ENCODE measurements around the gene CLCNKA.
"Not testable (repeated sequence)": the region's sequence is repeated elsewhere in the genome, so short reads cannot be mapped to it uniquely, and the experiment has no call there.

The CLCNKA gene

DNA sequence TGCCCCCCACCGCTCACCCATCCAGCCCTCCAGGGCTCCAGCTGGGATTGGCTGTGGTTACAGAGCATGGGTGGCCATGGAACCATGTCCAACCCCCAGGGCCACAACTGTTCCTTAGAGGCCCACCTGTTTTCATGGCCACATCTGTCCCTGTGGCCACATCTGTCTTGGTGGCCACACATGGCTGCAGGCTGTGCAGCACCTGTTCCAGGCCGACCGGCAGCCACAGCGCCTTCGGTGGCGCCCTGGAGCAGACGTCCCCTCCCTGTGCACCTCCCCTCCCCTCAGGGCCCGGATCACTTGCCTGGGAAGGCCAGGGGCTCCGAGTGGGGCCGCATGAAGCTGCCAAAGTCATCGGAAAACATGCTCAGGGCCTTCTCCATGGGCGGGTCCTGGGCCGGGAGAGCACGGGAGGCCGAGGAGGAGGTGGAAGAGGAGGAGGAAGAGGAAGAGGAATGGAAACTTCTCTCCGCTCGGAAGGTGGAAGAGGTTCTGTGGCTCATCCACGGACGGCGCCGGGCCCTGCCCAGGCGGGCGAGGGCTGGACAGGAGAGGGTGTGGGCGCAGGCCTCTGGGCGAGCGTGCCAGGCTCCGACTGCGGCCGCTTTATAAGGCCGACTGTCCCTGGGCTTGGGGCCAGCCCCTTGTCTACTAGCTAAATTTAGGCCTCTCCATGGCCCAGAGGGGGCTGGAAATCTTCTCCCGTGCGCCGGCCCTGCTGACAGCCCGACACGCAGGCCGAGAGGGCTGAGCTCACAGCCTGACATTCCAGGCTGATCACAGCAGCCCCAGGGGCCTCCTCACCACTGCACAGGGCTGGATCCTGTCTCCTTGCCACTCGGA lies 4.2 kb upstream of the CLCNKA start, which contains the start of gene HSPB7:
TSS of gene HSPB7 (minus strand) at position 583 of the 843 bp plus-strand sequence. CDS start at position 503, 80 bp downstream.
- DNase-seq (ENCODE audit: low spot score): no peak

DNA sequence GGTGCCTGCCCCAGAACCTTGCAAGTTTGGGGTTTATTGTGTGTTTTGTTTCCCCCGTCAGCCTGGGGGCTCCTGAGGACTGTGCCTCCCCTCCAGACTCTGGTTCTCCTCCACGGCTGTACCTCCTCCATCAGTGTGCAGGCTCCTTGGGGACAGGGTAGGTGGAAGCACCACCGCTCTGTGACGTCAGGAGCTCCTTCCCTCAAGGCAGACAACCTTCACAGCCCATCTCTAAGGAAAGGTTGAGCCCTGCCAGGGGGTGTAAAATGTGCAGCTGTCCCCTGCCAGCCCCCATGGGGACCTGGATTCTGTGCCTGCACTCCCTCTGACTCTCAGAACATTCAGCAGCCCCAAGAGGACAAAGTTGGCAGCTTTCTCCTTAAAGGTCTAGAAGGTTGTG lies 3.5 kb upstream of the CLCNKA start:
- no peak for DNase-seq (ENCODE audit: low spot score)

DNA sequence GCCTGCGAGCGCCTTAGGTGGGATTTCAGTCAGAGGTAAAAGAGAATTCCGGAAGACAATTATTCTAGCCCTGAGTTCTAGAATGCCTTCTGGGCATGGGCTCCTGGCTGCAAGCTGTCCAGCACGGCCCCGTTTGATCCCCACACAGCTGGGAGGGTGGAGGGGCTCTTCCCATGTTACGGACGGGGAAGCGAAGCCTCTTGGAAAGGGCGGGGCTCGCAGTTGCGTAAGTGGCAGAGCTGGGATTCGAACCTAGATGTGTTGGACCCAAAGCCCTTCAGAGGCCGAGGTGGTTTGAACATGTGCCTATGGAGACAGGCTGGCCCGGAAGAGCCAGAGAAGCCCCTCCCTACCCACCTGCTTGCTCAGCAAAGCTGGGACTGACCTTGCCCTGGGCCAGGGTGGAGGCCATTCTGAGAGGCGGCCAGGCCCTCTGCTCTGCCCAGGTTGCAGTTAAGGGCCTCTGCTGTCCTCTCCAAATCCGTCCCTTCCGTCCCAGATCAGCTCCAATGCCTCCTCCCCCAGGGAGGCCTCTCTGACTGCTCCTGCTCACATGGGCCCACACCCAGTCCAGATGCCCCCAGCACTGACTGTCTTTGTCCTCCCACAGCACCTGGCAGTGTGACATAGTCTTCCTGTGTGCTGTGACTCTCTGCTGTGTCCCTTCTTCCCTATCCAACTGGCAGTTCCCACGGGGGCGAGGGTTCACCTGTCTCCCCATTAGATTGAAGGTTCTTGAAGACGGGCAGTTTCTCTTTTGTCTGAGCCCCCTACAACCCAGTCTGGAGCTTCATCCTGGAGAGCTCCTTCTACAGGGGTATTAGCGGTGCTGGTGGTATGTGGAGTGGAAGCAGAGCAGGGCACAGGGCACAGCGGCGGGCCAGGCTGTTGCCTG lies 2.8 kb upstream of the CLCNKA start:
- DNase-seq (ENCODE audit: low spot score): no peak

DNA sequence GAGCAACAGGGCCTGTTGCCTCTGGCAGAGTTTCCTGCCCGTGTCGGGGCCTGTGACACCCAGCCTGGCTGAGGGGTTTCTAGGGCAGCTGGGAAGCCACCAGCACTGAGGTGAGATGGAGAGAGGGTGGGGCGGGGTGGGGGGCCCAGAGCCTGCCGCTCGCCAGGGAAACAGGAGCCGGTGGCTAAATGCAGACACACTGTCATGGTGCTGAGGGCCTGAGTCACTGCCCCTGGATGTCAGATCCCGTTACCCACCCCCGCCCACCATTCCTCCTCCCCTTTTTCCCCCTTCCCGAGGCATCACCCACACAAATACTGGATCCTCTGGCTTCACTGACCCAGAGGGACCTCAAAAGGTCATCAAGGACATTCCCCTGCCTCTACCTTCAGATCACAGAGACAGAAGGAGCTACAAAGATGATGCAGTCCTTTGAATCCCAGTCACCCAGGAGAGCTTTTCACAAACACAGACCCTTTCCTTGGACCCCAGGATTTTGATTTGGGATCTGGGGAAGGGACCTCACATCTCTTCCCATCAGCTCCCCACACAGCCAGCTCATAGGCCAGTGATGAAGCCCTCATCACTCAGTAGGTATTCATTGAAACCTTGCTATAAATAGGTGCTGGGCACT lies 2.1 kb upstream of the CLCNKA start:
- no peak for DNase-seq (ENCODE audit: low spot score)

DNA sequence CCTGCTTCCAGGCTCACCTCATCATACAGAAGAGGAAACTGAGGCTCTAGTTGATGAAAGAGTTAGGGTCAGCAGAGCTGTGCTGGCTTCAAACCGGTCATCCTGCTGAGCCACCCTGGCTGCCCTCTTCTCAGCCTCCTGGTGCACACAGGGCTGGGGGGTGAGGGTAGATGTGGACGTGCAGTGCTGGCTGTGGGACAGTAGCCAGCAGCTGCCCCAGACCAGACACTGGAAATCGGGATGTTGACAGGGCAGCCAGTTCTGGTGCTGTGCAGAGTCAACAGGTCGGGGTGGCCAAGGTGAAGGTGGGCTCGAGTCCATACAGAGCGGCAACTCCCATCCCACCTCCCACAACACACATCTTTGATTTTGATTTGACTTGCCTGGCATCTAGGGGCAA lies 1.5 kb upstream of the CLCNKA start:
- no peak for DNase-seq (ENCODE audit: low spot score)

DNA sequence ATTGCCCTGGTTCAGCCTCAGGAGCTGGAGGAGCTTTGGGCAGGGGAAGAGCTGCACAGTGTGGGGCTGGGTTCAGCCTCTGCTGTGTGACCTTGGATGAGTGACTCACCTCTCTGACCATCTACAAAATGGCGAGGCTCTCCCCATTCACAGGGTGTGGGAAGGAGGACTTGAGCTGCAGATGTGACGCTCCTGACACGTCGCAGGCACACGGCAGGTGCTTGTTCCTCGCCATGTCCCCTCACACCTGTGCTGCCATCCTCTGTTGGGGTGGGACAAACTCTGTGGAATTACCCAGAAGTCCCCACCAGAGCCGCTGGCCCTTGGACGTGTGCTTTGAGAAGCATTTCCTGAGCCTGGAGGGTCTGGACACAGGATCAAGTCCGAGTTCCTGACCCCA lies 958 bp upstream of the CLCNKA start:
- DNase-seq (ENCODE audit: low spot score): not testable (repeated sequence)

DNA sequence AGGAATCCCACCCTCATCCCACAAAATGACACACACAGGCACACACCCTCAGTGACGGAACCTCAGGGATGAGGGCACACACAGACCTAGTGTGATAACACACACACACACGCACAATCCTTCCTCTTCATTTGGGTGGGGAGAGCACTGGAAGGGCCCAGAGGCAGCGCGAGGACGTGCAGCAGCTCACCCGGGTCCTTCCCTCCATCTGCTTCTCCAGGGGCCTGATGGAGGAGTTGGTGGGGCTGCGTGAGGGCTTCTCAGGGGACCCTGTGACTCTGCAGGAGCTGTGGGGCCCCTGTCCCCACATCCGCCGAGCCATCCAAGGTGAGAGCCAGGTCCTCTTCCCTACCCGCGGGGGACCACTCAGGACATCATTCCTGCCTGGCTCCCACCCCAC lies 557 bp downstream of the CLCNKA start:
- no peak for DNase-seq (ENCODE audit: low spot score)

DNA sequence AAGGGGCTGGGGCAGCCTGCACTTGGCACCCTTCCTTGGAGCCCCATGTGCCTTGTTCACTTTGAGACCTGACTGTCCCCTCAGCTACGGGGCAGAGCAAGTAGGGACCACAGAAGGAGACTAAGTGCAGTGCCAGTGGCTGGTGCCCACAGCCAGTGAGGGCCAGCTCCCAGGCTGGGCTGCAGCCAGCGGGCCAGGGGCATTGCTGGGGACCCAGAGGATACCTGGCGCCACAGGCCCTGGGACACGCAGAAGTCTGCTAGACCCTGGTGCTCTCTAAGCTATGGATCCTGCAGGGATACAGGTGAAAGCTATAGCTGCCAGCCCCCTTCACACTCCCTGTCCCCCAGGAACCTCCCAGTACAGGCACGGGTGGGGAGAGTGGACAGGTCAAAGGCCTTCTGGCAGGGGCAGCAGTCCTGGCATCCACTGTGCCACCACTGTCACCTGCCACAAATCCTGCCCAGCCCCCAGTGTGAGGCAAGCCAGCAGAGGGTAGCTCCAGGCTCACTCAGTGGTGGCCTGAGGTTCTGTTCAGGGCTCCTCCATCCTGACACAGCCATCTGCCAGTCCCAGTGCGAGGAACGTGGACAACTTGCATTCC lies 1.3 kb downstream of the CLCNKA start:
- DNase-seq (ENCODE audit: low spot score): no peak

DNA sequence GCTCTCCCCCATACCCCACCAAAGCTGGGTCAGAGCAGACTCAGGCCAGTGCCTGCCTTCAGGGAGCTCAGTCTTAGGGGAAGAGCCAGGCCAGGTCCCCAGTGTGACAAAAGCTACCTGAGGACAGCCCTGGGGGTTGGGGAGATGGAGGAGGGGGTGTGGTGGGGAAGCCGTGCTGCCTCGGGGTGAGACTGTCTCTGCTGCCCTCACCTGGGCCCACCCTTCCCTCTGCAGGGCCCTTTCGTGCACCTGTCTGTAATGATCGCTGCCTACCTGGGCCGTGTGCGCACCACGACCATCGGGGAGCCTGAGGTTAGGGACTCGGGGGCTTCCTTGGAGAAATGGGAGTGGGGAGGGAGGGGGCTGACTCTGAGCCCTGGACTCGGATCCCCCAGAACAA lies 4.5 kb downstream of the CLCNKA start:
- DNase-seq (ENCODE audit: low spot score): not testable (repeated sequence)

DNA sequence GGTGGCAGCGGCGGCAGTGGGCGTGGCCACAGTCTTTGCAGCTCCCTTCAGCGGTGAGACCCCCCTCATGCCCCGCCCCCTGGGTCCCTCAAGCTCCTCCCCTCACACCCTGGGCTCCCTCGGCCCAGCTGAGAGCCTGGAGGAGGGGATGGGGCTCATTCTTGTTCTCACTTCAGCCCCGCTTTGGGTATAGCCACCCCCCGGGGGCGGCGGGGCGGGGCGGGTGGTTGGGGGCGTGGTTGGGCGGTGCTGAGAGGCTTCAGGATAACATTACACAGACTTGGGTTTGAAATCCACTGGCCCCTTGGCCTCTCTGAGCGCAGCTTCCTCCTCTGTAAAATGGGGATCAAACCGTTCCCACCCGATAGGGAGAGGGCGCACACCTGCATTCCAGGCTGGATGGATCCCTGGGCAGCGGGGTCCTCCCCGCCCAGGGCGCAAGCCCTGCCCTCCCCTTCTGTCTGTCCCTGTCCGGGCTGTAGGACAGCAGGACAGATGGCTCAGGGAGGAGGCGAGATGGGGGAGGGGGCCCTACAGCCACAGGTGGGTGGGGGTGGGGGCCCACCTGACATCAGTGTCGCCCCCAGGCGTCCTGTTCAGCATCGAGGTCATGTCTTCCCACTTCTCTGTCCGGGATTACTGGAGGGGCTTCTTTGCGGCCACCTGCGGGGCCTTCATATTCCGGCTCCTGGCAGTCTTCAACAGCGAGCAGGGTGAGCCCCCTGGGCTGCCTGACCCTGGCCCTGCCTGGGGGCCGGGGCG lies 5.1 kb downstream of the CLCNKA start:
- no peak for DNase-seq (ENCODE audit: low spot score)

DNA sequence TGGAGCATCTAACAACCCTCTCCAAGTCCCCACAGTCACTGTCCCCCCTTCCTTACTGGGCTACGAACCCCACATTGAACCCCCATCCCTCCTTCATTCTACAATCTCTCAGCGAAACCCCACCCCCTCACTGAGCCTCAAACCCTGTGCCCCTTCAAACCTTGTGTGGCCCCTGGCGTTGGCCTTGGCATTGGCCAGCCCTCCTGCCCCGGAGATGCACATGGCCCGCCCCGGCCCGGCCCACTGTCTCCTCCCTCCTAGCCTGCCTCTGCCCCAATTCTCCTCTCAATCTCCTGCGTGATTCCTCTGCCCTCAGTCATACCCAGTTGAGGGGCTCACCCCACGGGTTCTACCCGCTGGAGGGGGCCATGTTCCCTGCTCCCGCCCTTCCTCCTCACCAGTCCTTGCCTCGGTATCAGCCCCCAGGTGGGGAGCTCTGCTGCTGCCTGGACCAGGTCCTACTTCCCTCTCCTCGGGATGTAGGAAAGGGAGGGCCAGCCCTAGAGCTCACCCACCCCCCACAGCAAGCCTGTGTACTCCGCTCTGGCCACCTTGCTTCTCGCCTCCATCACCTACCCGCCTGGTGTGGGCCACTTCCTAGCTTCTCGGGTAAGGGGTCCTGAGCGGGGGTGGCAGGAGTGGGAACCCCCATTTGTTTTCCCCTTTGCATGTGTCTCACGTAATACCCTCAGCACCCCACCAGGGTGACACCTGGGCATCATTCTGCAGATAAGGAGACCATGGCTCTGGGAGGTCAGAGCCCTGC lies 6.6 kb downstream of the CLCNKA start:
- no peak for DNase-seq (ENCODE audit: low spot score)

DNA sequence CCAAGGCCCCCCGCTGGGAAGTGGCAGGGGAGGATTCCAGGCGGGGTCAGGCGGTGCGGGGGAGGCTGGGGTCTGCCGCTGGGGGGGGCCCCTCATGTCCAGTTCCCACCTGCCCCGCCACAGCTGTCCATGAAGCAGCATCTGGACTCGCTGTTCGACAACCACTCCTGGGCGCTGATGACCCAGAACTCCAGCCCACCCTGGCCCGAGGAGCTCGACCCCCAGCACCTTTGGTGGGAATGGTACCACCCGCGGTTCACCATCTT lies 7.1 kb downstream of the CLCNKA start:
- DNase-seq (ENCODE audit: low spot score): not testable (repeated sequence)

DNA sequence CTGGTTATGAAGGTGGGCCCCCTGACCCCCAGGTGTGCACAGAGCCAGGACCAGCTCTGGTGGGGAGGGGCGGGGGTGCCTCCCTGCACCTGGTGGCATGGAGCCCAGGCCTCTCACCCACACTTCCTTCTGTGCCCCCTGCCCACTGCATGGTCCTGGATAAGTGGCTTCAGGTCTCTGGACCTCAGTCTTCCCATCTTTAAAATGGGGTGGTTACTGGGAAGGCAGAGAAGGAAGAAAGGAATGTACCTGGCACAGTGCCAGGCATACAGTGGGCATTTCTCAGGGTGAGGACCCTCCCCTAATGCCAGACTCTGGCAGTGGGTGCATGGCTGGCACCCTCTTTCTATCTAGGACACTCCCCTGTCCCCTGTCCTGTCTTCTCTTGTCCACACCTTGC lies 7.5 kb downstream of the CLCNKA start:
- DNase-seq (ENCODE audit: low spot score): no peak

DNA sequence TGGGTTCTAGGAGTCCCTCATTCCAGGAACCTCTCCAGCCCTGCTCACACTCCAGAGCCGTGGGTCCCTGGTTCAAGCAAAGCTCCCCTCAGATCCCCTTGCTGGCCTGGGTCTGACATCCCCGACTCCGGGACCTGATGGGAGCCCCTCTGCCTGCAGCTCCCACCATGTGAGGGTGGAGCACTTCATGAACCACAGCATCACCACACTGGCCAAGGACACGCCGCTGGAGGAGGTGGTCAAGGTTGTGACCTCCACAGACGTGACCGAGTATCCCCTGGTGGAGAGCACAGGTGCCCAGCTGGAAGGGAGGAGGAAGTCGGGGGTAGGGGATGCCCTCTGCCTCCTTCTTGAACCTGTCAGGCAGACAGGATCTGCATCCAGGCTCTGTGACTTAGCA lies 9.7 kb downstream of the CLCNKA start:
- no peak for DNase-seq (ENCODE audit: low spot score)

DNA sequence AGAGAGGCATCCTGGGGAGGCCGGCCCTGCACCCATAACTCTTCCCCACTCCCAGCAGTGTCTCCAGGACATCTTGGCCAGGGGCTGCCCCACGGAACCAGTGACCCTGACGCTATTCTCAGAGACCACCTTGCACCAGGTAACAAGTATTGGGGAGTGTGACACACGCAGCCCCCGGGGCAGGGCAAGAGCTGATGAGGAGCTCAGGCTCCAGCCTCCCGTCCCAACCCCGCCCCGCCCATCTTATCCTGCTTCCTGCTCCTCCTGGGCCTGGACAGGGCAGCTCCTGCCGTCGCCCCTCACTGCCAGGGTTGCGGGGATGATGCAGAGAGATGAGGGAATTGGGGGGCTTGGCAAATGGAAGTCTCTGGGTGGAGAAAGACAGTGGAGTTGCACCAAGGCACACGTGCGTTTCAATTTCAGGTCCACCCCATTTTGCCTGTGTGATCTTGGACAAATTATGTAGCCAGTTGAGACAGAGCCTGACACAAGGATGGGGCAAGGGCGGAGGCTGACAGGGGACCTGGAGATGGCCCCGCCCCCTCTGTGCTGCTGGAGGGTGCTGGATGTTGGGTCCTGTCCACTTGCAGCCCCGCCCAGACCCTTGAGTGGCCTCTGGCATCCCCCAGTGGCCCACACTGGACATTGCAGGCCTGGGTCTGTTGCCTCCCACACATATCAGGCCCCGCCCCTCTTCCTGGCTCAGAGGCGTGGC lies 10.7 kb downstream of the CLCNKA start:
- DNase-seq (ENCODE audit: low spot score): peak; percentile 65

DNA sequence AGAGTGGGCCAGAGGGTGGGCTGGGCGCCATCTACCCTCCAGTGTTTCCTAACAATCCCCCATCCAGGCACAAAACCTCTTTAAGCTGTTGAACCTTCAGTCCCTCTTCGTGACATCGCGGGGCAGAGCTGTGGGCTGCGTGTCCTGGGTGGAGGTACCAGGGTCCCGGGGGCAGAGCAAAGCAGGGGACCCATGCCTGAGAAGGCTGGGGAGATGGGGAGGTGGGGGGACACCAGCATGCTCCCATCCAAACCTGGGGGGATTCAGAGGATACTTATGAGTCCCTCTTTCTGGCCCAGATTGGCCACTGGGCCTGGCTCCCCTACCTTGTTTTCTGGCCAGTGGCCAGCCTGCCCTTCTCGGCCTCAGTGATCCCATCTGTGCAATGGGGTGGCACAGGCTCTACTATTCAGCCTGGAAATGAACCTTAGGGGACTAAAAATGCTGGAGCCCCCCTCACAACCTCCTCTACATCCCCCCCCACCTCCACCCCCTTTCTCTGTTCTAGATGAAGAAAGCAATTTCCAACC lies 11.3 kb downstream of the CLCNKA start:
- not testable (repeated sequence) for DNase-seq (ENCODE audit: low spot score)

DNA sequence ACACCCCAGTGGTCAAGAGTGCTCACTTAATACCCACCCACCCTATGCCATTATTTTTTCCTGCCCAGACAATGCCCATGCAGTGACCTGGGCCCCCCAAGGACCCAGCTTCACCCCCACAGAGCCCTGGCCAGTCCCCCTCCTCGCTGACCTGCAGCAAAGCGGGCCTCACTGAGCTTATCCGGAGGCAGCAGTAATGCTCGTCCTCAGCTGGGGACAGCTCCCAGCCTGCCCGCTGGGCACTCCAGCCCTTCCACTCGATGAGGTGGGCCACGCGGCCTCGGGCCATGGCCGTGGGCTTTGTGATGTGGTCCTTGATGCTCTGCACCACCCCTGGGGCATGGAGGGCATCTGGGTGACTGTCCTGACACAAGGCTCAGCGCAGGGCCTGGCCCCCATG lies 14.6 kb downstream of the CLCNKA start:
- not testable (repeated sequence) for DNase-seq (ENCODE audit: low spot score)

DNA sequence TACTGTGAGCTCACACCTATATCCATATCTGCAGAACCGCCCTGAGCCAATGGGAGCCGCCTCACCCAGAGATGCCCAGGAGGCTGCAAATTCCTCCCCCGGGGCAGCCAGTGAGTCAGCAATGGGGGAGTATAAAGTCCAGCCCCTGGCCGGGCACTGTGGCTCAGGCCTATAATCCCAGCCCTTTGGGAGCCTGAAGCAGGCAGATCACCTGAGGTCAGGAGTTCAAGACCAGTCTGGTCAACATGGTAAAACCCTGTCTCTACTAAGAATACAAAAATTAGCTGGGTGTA lies 16.7 kb downstream of the CLCNKA start:
- no peak for DNase-seq (ENCODE audit: low spot score)

DNA sequence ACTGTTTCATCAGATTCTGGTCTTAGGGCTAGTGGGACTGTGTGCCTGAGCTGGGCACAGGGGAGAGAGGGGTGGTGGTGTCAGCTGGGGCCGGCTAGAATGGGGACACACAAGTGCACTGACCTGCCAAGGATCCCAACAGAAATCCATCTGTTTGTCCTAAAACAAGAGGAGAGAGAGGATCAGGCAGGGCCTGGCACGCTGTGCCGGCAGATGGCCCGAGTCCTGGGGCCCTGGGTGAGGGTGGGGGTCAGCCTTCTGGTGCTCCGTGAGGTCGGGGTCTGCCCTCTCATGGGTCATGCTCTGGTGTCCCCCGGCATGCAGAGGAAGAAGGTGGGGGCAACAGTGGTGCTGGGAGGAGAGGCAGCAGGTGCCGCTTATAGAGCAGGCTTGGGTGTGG lies 18.0 kb downstream of the CLCNKA start:
- DNase-seq (ENCODE audit: low spot score): not testable (repeated sequence)

DNA sequence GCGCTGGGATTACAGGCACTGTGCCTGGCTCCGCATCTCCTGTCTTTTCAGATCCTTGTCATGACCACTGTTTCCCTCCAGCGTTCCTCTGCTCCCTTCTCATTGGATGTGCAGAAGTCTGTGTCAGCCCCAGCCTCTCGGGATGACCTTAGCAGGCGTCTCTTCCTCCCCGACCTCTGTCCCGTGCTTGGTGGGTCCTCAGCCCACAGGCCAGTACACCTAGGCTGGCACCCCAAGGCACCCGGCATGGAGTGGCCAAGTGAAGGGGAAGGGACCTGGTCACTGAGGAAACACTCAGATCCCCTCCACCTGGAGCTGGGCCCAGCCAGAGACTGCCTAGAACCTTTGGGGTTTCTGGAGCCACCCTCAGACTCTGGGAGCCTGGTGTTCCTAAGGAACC lies 19.4 kb downstream of the CLCNKA start:
- no peak for DNase-seq (ENCODE audit: low spot score)

Measured in pons (tissue), 1 donor.